SH-SY5Y (cell line): Measurements from ENCODE around the gene KCTD4.

Experiments used
- GATA2 ChIP-seq: IDR thresholded peaks from 2 replicates; pipeline ENCODE4 v1.6.1; 2011; ENCODE audit warnings: mild to moderate bottlenecking, low read depth, low read length
- GATA3 ChIP-seq: IDR thresholded peaks from 2 replicates; pipeline ENCODE4 v1.6.1; 2011; ENCODE audit warnings: low read depth, mild to moderate bottlenecking, low read length, moderate library complexity

Gene KCTD4

GRCh38 chr13:45200701-45201232 lies at the start of gene KCTD4:
Gene KCTD4, minus strand, starts transcription at chr13:45201045. Its CDS starts 6,478 bp downstream, at chr13:45194567.
- no peak for TF ChIP-seq GATA3
- no peak for TF ChIP-seq GATA2

- no peak for TF ChIP-seq GATA2
- TF ChIP-seq GATA3, result no peak
Observed at GRCh38 chr13:45249662-45250061, 48.8 kb upstream of the KCTD4 start.

- TF ChIP-seq GATA3, result no peak
- TF ChIP-seq GATA2, result no peak
Observed at GRCh38 chr13:45243077-45243476, 42.2 kb upstream of the KCTD4 start.

- TF ChIP-seq GATA2, result no peak
- no peak for TF ChIP-seq GATA3
Observed at GRCh38 chr13:45242524-45242923, 41.7 kb upstream of the KCTD4 start.

- no peak for TF ChIP-seq GATA2
- no peak for TF ChIP-seq GATA3
Observed at GRCh38 chr13:45242070-45242469, 41.2 kb upstream of the KCTD4 start.

GRCh38 chr13:45240143-45240542 lies 39.3 kb upstream of the KCTD4 start:
- TF ChIP-seq GATA2 (no peak), GATA3 (no peak)

GRCh38 chr13:45238945-45239795 lies 38.3 kb upstream of the KCTD4 start:
- TF ChIP-seq GATA3 (no peak), GATA2 (no peak)

GRCh38 chr13:45232591-45232990 lies 31.7 kb upstream of the KCTD4 start:
- TF ChIP-seq GATA2 (no peak), GATA3 (no peak)

- TF ChIP-seq GATA2, result no peak
- TF ChIP-seq GATA3, result no peak
Observed at GRCh38 chr13:45231722-45232121, 30.9 kb upstream of the KCTD4 start.

- TF ChIP-seq GATA2 (no peak), GATA3 (no peak)
Observed at GRCh38 chr13:45231305-45231704, 30.5 kb upstream of the KCTD4 start.

- no peak for TF ChIP-seq GATA2
- no peak for TF ChIP-seq GATA3
Observed at GRCh38 chr13:45229172-45229571, 28.3 kb upstream of the KCTD4 start.

- no peak for TF ChIP-seq GATA2
Observed at GRCh38 chr13:45228002-45228401, 27.2 kb upstream of the KCTD4 start.

- TF ChIP-seq GATA2, result no peak
- no peak for TF ChIP-seq GATA3
Observed at GRCh38 chr13:45226024-45226423, 25.2 kb upstream of the KCTD4 start.

- TF ChIP-seq GATA3 (no peak), GATA2 (no peak)
Observed at GRCh38 chr13:45225370-45225769, 24.5 kb upstream of the KCTD4 start.

GRCh38 chr13:45224176-45224575 lies 23.3 kb upstream of the KCTD4 start:
- TF ChIP-seq GATA2, result no peak
- no peak for TF ChIP-seq GATA3
